ENCODE measurements around the gene LRRC75A. TPM values are rescaled to one million over a fixed set of nuclear protein-coding genes. Genes with fewer than 3 reads are reported as not detected.

LRRC75A gene
- total and polyA plus RNA-seq, 2 of the 8 experiments (the other 6 are each of a cell fraction or from before 2014, with no cell fraction given), result 9.7 to 9.9 TPM

GRCh38 chr17:16521070-16521727 is 29.2 kb upstream of the LRRC75A start (continued):
- TF ChIP-seq GTF2F1 (IDR thresholded peaks at IDR 0.05; ENCODE audit: borderline replicate concordance, low read depth, low read length), result no peak
- TF ChIP-seq ATF3 (IDR thresholded peaks at IDR 0.05; ENCODE audit: insufficient read depth, low read depth, low read length), result no peak
- no peak for TF ChIP-seq CHD1 (IDR thresholded peaks at IDR 0.05; ENCODE audit: low read depth, low read length)
- 0 out of 2 replicates have a peak, but pooled peaks have one; percentile 7 for TF ChIP-seq TBP (IDR thresholded peaks at IDR 0.05; ENCODE audit: low read depth, low read length)
- no peak for TF ChIP-seq SAP30 (IDR thresholded peaks at IDR 0.05; ENCODE audit: insufficient read depth, insufficient replicate concordance, low read length)
- TF ChIP-seq ATF2 (IDR thresholded peaks at IDR 0.05; ENCODE audit: low read length), result no peak
- no peak for TF ChIP-seq KDM5A (IDR thresholded peaks at IDR 0.05; ENCODE audit: low read length)
- no peak for TF ChIP-seq EP300 (IDR thresholded peaks at IDR 0.05; ENCODE audit: borderline replicate concordance in 1 of 2, low read depth in 2 of 2, low read length in 2 of 2)
- TF ChIP-seq CTCF (IDR thresholded peaks at IDR 0.05; ENCODE audit: control extremely low read depth in 1 of 3, insufficient read depth in 1 of 3, low read depth in 1 of 3, low read length in 3 of 3), result peak; percentile 78 to 97 (median 93)
- no peak for TF ChIP-seq POLR2A (IDR thresholded peaks at IDR 0.05; ENCODE audit: control extremely low read depth in 1 of 2, low read depth in 2 of 2, low read length in 2 of 2)
- TF ChIP-seq CTBP2 (IDR thresholded peaks at IDR 0.05; ENCODE audit: borderline replicate concordance, insufficient read depth, insufficient read length, low read length), result no peak
- TF ChIP-seq POLR2AphosphoS5 (IDR thresholded peaks at IDR 0.05; ENCODE audit: low read depth, low read length), result no peak
- TF ChIP-seq BACH1 (IDR thresholded peaks at IDR 0.05; ENCODE audit: low read length), result no peak
- no peak for TF ChIP-seq FOSL1 (IDR thresholded peaks at IDR 0.05; ENCODE audit: insufficient read depth, low read depth, low read length)

Measured in H1 (cell line).